SKM-1 (cell line): ENCODE measurements around the gene DOCK3.
A peak's percentile ranks its signal among the peaks of the same experiment; 100 is the strongest.
"Not testable (repeated sequence)": the region's sequence is repeated elsewhere in the genome, so short reads cannot be mapped to it uniquely, and the experiment has no call there.

Source experiments
- DNase-seq: peaks from one replicate; lab custom pipeline; 2025; ENCODE audit not compliant: unreplicated experiment; lab: John Stamatoyannopoulos, UW

Gene DOCK3

DNA sequence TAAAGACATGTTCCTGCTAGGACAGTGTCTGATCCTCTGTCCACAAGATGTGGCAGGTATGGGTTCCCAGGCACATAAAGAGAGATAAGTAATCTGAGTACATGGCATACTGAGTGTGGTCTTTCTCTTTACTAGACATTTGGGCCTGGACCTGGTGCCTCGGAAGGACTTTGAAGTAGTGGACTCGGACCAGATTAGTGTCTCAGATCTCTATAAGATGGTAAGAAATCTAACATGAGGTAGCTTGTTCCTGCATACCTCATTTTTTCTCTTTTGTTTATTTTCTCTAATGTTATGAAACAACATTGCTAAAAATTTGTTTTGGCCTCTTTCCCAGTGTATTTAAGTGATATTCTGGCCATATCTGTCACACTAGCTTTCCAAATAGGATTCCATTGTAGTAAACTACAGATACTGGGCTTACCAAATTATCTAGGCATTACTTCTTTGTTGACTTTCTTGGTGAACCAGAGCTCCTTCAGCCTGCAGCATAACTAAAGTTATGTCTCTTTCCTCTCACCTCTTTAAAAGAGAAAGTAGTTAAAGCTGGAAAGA, 400.6 kb downstream of the DOCK3 start:
- DNase-seq: no peak

GRCh38 chr3:51082363-51082762, 407.6 kb downstream of the DOCK3 start:
- no peak for DNase-seq

DNA sequence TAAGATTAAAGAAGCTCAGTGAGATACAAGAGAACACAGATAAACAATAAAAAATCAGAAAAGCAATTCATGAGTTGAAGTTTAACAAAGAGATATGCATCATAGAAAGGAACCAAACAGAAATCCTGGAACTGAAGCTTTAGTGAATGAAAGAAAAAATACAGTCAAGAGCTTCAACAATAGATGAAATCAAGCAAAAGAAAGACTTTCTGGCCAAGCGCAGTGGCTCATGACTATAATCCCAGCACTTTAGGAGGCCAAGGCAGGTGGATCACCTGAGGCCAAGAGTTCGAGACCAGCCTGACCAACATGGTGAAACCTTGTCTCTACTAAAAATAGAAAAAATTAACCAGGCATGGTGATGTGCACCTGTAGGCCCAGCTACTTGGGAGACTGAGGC, 408.8 kb downstream of the DOCK3 start:
- DNase-seq: no peak

GRCh38 chr3:51092141-51092540, 417.4 kb downstream of the DOCK3 start:
- DNase-seq: not testable (repeated sequence)

DNA sequence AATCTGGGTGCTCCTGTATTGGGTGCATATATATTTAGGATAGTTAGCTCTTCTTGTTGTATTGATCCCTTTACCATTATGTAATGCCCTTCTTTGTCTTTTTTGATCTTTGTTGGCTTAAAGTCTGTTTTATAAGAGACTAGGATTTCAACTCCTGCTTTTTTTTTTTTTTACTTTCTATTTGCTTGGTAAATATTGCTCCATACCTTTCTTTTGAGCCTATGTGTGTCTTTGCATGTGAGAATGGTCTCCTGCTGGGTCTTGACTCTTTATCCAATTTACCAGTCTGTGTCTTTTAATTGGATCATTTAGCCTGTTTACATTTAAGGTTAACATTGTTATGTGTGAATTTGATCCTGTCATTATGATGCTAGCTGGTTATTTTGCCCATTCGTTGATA, 420.1 kb downstream of the DOCK3 start:
- DNase-seq: not testable (repeated sequence)

DNA sequence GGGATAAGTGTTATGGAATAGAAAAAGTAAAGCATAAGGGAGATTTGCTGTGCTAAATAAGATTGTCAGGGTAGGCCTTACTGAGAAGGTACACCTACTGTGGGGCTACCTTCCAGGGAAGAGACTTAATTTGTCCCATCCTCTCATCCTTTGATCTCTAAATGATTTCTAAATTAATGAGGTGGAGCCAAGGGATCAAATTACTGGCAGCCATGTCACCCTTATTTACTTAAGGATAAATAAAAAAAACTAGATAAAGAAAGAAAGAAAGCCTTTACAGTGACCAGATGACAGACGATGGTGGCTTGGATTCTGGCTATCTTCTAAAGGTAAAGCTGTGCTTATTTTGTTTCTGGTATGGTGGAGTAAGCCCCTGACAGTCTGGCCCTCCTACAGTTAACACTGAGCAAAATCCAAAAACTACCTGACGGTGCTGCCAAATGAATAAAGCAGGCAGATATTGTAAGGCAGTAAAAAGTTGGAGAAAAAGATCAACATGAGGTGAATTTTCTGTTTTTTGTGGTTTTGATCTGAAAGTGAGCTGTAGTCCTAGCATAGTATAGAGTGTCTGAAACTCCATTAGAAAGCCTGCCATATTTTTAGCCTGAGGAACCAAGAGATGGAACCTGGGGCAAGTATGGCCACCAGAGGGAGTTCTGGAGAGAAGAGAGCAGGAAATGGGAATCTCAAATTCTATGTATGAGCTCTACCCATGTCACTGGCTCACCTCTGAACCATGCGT, 425.2 kb downstream of the DOCK3 start:
- DNase-seq: peak; percentile 41

- DNase-seq: no peak
Observed at GRCh38 chr3:51100536-51100851, 425.8 kb downstream of the DOCK3 start.

- DNase-seq: no peak
Observed at GRCh38 chr3:51102396-51102795, 427.7 kb downstream of the DOCK3 start.

- DNase-seq: no peak
Observed at GRCh38 chr3:51106242-51106876, 431.6 kb downstream of the DOCK3 start.

DNA sequence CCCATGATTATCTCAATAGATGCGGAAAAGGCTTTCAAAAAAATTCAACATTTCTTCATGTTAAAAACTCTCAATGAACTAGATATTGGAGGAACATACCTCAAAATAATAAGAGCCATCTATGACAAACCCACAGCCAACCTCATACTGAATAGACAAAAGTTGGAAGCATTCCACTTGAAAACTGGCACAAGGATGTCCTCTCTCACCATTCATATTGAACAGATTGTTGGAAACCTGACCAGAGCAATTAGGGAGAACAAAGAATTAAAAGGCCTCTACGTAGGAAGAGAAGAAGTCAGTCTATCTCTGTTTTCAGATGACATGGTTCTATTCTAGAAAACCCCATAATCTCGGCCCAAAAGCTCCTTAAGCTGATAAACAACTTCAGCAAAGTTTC, 435.9 kb downstream of the DOCK3 start:
- DNase-seq: no peak

DNA sequence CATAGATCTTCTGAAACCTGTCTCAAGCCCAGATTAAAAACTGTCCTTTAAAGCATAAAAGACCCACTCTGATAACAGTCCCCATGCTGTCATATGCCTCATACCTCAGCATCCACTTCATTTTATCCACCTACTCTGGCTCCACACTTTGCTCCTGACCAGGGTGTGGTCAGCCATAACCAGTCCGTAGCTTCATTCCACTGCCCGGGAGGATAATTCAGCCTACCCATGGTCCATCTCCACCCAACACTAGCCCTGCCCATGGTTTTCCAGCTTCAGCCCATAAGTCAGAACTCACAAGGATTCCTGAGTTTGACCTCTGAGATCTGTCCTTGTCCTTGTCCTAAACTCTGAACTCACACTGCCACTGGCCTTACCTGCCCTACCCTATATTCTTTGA, 448.2 kb downstream of the DOCK3 start:
- DNase-seq: no peak

DNA sequence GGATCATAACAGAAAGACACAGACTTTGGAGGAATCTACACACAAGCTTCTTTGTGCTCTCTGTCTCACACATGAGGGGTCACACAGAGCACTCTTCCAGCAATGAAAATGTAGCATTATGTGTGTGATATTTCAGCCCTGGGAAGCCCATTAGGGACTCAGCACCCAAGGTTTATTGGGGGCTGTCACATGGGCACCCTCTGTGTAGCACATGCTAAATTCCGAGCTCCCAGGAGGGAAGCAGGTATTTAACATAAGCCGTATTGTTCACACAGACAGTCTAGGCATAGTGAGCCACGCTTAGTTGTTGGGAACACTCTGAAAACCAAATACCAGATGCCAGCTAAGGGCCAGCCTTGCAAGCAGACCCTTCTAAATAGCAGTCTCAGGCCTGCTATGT, 448.8 kb downstream of the DOCK3 start:
- no peak for DNase-seq

DNA sequence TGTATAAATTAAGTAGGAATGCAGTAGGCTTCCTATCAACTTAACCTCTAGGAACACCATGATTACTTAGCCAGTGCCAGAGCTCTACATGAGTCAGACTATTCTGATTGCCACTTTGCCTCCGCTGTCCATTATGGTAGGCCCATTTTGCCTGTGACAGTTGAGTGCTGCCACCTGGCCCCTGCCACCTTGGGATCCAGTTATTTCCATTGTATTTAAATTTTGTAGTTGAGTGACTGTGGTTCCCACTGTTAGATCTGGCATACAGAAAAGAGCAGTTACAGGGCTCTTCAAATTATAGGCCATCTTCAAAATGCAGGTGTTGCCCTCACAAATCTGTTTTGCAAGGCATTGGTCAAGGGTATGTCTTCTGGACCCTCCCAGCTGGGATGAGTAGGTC, 456.9 kb downstream of the DOCK3 start:
- DNase-seq: not testable (repeated sequence)

DNA sequence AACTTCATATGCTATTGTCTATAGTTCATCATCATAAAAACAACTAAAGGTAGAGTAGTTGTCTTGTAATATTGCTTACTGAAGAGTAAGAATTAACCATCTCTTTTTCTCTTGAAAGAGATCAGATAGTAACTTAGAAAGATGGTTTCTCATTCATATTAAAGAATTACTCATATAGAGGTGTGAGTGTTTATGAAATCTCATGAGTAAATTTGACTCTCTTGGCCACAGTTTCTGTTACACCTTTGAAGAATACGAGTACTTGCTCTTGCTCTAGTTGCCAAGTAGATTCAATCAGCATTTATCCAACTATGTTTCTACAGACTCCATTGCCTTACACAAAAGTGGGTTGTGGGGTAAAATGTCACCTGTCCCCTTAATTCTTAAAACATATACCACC, 463.0 kb downstream of the DOCK3 start:
- DNase-seq: no peak

DNA sequence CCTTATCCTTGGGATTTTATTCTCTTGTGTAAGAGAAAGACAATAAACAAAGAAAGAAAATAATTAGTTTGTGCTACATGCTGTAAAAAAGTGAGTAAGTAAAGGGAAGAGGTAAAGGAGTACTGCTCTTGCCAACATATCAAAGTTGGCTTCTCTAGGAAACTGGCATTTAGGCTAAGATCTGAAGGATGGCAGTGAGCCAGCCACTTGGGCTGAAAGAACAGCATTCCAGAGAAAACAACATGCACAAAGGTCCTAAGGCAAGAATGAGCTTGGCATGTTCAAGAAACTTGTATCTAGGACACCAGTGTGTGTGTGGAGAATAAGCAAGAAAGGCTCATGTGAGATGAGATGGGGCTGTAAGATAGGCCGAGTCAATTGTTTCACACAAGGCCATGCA, 464.9 kb downstream of the DOCK3 start:
- DNase-seq: no peak

DNA sequence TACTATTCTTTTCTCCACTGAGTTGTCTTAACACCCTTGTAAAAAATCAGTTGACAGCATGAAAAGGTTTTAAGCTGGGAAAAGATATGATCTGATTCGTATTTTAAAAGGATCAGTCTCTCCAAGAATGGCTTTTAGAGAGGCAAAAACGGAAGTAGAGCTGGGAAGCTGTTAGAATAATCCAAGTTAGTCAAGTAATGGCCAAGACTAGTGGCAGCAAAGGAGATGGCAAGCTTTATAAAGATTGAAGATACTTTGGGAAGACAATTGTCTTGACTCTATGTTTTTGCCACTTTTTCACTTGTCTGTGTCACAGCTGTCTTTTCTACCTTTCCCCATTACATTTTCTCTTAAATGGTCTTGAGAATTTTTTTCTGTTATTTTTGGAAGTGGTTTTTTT, 466.8 kb downstream of the DOCK3 start:
- no peak for DNase-seq

- DNase-seq: no peak
Observed at GRCh38 chr3:51145811-51146585, 471.3 kb downstream of the DOCK3 start.

DNA sequence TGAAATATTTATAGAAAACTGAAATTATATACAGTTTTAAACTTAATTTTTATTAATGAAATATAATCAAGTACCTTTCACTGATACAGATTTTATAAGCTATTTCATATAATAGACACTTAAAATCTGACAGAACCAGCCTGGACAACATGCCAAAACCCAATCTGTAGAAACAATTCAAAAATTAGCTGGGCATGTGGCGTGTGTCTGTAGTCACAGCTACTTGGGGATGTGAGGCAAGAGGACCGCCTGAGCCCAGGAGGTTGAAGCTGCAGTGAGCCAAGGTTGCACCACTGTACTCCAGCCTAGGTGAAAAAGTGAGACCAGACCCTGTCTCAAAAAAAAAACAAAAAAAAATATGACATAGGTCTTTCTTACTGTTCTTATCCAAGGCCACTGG, 472.1 kb downstream of the DOCK3 start:
- DNase-seq: no peak

GRCh38 chr3:51156147-51156546, 481.4 kb downstream of the DOCK3 start:
- DNase-seq: no peak

- DNase-seq: no peak
Observed at GRCh38 chr3:51163051-51163450, 488.3 kb downstream of the DOCK3 start.

GRCh38 chr3:51173518-51174271, 499.0 kb downstream of the DOCK3 start:
- no peak for DNase-seq
